Spinal cord (tissue), 10 donors: ENCODE results near the gene MDP1. TPM values are rescaled to one million over a fixed set of nuclear protein-coding genes. Genes with fewer than 3 reads are reported as not detected.

ENCODE experiments used
- DNase-seq, 6 donors: peaks; one replicate each; pipeline versions ENCODE4 v3.0.0 to v3.0.0-alpha.2; 2013 to 2015; ENCODE audit warnings: low spot score in 6 of 6, low read depth in 4 of 6
- H3K27ac ChIP-seq: one replicate; pipeline ENCODE4 v1.5.1; 2013; ENCODE audit warnings: low read depth, low read length, control low read depth
- H3K27me3 ChIP-seq: one replicate; pipeline ENCODE4 v1.6.1; 2013; ENCODE audit warnings: low read length; ENCODE audit not compliant: control insufficient read depth, insufficient read depth
- H3K36me3 ChIP-seq: one replicate; pipeline ENCODE4 v1.6.1; 2013; ENCODE audit warnings: low read length; ENCODE audit not compliant: control insufficient read depth, insufficient read depth
- H3K4me1 ChIP-seq: one replicate; pipeline ENCODE4 v1.6.1; 2013; ENCODE audit warnings: low read length; ENCODE audit not compliant: control insufficient read depth, insufficient read depth
- H3K4me3 ChIP-seq: one replicate; pipeline ENCODE4 v1.5.1; 2013; ENCODE audit warnings: low read depth, low read length, control low read depth
- H3K9me3 ChIP-seq: one replicate; pipeline ENCODE4 v1.6.1; 2013; ENCODE audit warnings: low read length; ENCODE audit not compliant: control insufficient read depth, insufficient read depth
- WGBS: methylation state at CpG from one replicate; pipeline ENCODE4 v1.1.5; 2013; ENCODE audit warnings: missing lambda C conversion rate; ENCODE audit not compliant: insufficient coverage; 5-methylcytosine and 5-hydroxymethylcytosine counted together
- polyA plus RNA-seq, 2 donors: library from polyadenylated mRNA; unstranded; fragments of 120-200 nt; gene quantifications; one replicate each; pipeline ENCODE4 v1.2.1, GENCODE V29; 2013; ENCODE audit not compliant: insufficient read length in 2 of 2
- total RNA-seq, 2 donors: library from RNA; depleted of rRNA in 1 of 2; stranded (reverse); fragments of 120-200 nt in 1 of 2; fragments of >200 nt in 1 of 2; gene quantifications; one replicate each; pipeline versions ENCODE4 v1.2.3 to v1.2.4, GENCODE V29; 2013 to 2014
- donor health status: healthy.

The MDP1 gene
- total and polyA plus RNA-seq, 4 donors: 19.5 to 46.2 (median 21.7) TPM

GRCh38 chr14:24185026-24185425 lies 30.8 kb downstream of the MDP1 start:
- Histone ChIP-seq H3K36me3 (peaks cover 85% of the 10 kb centered on the region), H3K27ac (no peak overlapping the region), H3K9me3 (no peaks in the 10 kb centered on the region), H3K4me1 (peaks cover 28% of the 10 kb centered on the region), H3K27me3 (no peaks in the 10 kb centered on the region), H3K4me3 (no peak overlapping the region)
- DNase-seq: no peak
- 97% methylated on average over 5 of the region's 7 CpGs for WGBS

GRCh38 chr14:24184104-24184970 lies 31.5 kb downstream of the MDP1 start:
- Histone ChIP-seq H3K4me1 (peaks cover 31% of the 10 kb centered on the region), H3K9me3 (no peaks in the 10 kb centered on the region), H3K27ac (no peak overlapping the region), H3K36me3 (peaks cover 87% of the 10 kb centered on the region), H3K27me3 (no peaks in the 10 kb centered on the region), H3K4me3 (no peak overlapping the region)
- DNase-seq: no peak
- WGBS: 89% methylated on average over 16 of the region's 19 CpGs

- Histone ChIP-seq H3K36me3 (peaks cover 95% of the 10 kb centered on the region), H3K4me3 (no peak overlapping the region), H3K27ac (no peak overlapping the region), H3K9me3 (no peaks in the 10 kb centered on the region), H3K4me1 (peaks cover 19% of the 10 kb centered on the region), H3K27me3 (no peaks in the 10 kb centered on the region)
- DNase-seq: no peak
- 92% methylated on average over 9 of the region's 15 CpGs for WGBS
Observed at GRCh38 chr14:24183014-24183481, 32.8 kb downstream of the MDP1 start.

GRCh38 chr14:24182110-24182882 lies 33.6 kb downstream of the MDP1 start:
- H3K27ac ChIP-seq: no peak overlapping the region
- no peak for DNase-seq
- H3K36me3 ChIP-seq: peaks cover 98% of the 10 kb centered on the region
- no peaks in the 10 kb centered on the region for H3K27me3 ChIP-seq
- peaks cover 12% of the 10 kb centered on the region for H3K4me1 ChIP-seq
- no peaks in the 10 kb centered on the region for H3K9me3 ChIP-seq
- 85% methylated on average over 11 of the region's 14 CpGs for WGBS
- no peak overlapping the region for H3K4me3 ChIP-seq

- H3K27me3 ChIP-seq: no peaks in the 10 kb centered on the region
- peaks cover 8% of the 10 kb centered on the region for H3K4me1 ChIP-seq
- DNase-seq: no peak
- WGBS: 96% methylated on average over 17 of the region's 19 CpGs
- no peak overlapping the region for H3K4me3 ChIP-seq
- no peaks in the 10 kb centered on the region for H3K9me3 ChIP-seq
- H3K27ac ChIP-seq: no peak overlapping the region
- H3K36me3 ChIP-seq: peaks cover 98% of the 10 kb centered on the region
Observed at GRCh38 chr14:24181371-24182077, 34.3 kb downstream of the MDP1 start.

GRCh38 chr14:24179961-24180796 lies 35.7 kb downstream of the MDP1 start:
- Histone ChIP-seq H3K27me3 (no peaks in the 10 kb centered on the region), H3K27ac (no peak overlapping the region), H3K4me1 (peaks cover 8% of the 10 kb centered on the region), H3K4me3 (no peak overlapping the region), H3K9me3 (no peaks in the 10 kb centered on the region), H3K36me3 (peaks cover 98% of the 10 kb centered on the region)
- no peak for DNase-seq
- 62% methylated on average over 11 of the region's 18 CpGs for WGBS

- WGBS: 89% methylated on average over 9 of the region's 14 CpGs
- peaks cover 95% of the 10 kb centered on the region for H3K36me3 ChIP-seq
- H3K4me1 ChIP-seq: peaks cover 8% of the 10 kb centered on the region
- no peak for DNase-seq
- H3K27me3 ChIP-seq: no peaks in the 10 kb centered on the region
- no peak overlapping the region for H3K4me3 ChIP-seq
- H3K27ac ChIP-seq: no peak overlapping the region
- no peaks in the 10 kb centered on the region for H3K9me3 ChIP-seq
Observed at GRCh38 chr14:24179294-24179960, 36.4 kb downstream of the MDP1 start.

GRCh38 chr14:24178399-24179178 lies 37.3 kb downstream of the MDP1 start:
- Histone ChIP-seq H3K4me1 (peaks cover 14% of the 10 kb centered on the region), H3K4me3 (no peak overlapping the region), H3K27me3 (no peaks in the 10 kb centered on the region), H3K9me3 (no peaks in the 10 kb centered on the region), H3K27ac (no peak overlapping the region), H3K36me3 (peaks cover 95% of the 10 kb centered on the region)
- 100% methylated on average over 3 of the region's 12 CpGs for WGBS
- no peak for DNase-seq
